DMS114 treated with DMSO at 0.1 percent for 48 hours (cell line): ENCODE data around the gene TRABD2B.

Source experiments
- DNase-seq: peaks from one replicate; lab custom pipeline; 2025; ENCODE audit not compliant: unreplicated experiment; lab: John Stamatoyannopoulos, UW

Gene TRABD2B

DNA sequence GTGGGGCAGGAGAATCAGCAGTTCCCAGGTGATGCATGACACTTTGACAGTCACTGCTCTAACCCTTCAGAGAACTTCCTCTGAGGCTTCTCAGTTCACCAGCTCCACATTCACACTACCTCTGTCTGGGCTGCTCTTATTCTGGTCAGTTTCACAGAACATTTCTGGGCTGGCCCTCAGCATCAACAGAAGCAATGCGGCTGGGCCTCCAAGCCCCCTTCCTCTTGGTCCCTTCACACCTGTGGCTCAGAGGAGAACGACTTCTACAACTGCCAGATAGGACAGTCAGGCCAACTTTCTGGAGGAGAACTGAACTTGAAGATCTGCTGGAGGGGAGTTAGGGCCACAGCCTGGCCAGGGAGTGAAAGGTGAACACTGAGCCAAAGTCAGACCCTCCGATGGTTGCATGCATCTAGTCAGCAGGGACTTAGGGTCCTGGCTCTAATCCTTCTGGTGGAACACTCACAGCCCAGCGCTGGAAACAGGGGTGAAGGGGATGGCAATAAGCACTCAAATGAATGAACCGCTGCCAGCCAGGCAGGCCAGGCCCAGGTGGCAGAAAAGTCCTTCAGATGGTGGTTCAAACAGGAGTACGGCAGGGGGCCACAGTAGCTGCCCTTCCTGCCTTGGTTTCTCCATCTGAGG, 285.2 kb downstream of the TRABD2B start:
- no peak for DNase-seq

DNA sequence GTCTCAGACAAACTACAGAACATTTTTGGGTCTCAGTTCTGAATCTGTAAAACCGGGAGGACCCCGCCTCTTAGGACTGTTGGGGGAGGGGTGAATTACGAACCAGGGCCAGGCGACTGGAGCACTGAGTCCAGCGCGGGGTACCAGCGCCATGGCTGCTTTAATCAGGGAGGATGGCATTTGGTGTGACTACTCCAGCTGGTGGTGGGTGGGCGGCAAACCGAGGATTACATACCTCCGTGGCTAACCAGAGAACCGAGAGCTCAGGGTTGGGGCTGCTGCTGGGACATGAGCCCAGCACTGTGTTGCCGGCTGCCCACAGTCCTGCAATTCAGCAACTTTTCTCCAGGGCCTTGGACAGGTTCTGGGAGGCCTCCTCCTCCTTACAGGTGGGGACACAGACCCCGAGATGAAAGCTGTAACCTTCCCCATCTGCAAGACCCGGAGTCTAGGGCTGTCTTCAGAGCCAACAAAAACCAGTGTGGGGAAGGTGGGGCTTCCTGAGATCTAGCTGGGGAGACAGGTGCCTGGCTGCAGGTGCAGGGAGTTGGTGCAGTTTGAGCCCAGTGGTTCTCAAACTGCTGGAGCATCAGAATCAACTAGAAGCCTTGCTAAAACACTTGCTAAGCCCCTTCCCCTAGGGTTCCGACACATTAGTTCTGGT, 285.9 kb downstream of the TRABD2B start:
- no peak for DNase-seq
